NCI-H146 treated with DMSO at 0.1 percent for 48 hours (cell line): Measurements from ENCODE around the gene FBLN7.
A peak's percentile ranks its signal among the peaks of the same experiment; 100 is the strongest.

Experiments
- DNase-seq: peaks from one replicate; lab custom pipeline; 2025; ENCODE audit not compliant: unreplicated experiment; lab: John Stamatoyannopoulos, UW

Gene FBLN7

GRCh38 chr2:112156152-112156986, 18.2 kb downstream of the FBLN7 start:
- no peak for DNase-seq

GRCh38 chr2:112157472-112157871, 19.3 kb downstream of the FBLN7 start:
- no peak for DNase-seq

GRCh38 chr2:112159454-112159921, 21.3 kb downstream of the FBLN7 start:
- DNase-seq = no peak

- no peak for DNase-seq
Observed at GRCh38 chr2:112160283-112161250, 22.4 kb downstream of the FBLN7 start.

- peak; percentile 57 for DNase-seq
Observed at GRCh38 chr2:112161431-112162145, 23.4 kb downstream of the FBLN7 start.

- DNase-seq = no peak
Observed at GRCh38 chr2:112162341-112162740, 24.2 kb downstream of the FBLN7 start.

GRCh38 chr2:112162956-112163355, 24.8 kb downstream of the FBLN7 start:
- no peak for DNase-seq

- no peak for DNase-seq
Observed at GRCh38 chr2:112163541-112163981, 25.4 kb downstream of the FBLN7 start.

GRCh38 chr2:112164876-112165275, 26.7 kb downstream of the FBLN7 start:
- no peak for DNase-seq

GRCh38 chr2:112165296-112165695, 27.1 kb downstream of the FBLN7 start:
- no peak for DNase-seq

GRCh38 chr2:112166806-112167499, 28.8 kb downstream of the FBLN7 start:
- no peak for DNase-seq

GRCh38 chr2:112168422-112169124, 30.4 kb downstream of the FBLN7 start:
- no peak for DNase-seq

GRCh38 chr2:112170495-112170894, 32.3 kb downstream of the FBLN7 start:
- DNase-seq = no peak

GRCh38 chr2:112173646-112174319, 35.6 kb downstream of the FBLN7 start:
- DNase-seq = no peak

GRCh38 chr2:112174383-112174782, 36.2 kb downstream of the FBLN7 start:
- no peak for DNase-seq

- DNase-seq = no peak
Observed at GRCh38 chr2:112175333-112175732, 37.1 kb downstream of the FBLN7 start.

GRCh38 chr2:112175958-112176573, 37.9 kb downstream of the FBLN7 start:
- no peak for DNase-seq

- peak; percentile 53 for DNase-seq
Observed at GRCh38 chr2:112181571-112182290, 43.5 kb downstream of the FBLN7 start.
